ES-I3 (cell line): Measurements from ENCODE around the gene EMP1.

Experiments
- H3K36me3 ChIP-seq: 2 replicates; pipeline ENCODE4 v1.6.1; 2013; ENCODE audit warnings: mild to moderate bottlenecking, low read length, control low read depth, moderate library complexity; ENCODE audit not compliant: insufficient read depth
- H3K4me1 ChIP-seq: 2 replicates; pipeline ENCODE4 v1.6.1; 2013; ENCODE audit warnings: mild to moderate bottlenecking, control low read depth, low read length; ENCODE audit not compliant: insufficient read depth
- H3K9ac ChIP-seq: 2 replicates; pipeline ENCODE4 v1.6.1; 2013; ENCODE audit warnings: low read depth, mild to moderate bottlenecking, low read length, moderate library complexity
- H3K9me3 ChIP-seq: 2 replicates; pipeline ENCODE4 v1.6.1; 2013; ENCODE audit warnings: mild to moderate bottlenecking, low read length, moderate library complexity; ENCODE audit not compliant: control insufficient read depth, insufficient read depth

The EMP1 gene, protein sequence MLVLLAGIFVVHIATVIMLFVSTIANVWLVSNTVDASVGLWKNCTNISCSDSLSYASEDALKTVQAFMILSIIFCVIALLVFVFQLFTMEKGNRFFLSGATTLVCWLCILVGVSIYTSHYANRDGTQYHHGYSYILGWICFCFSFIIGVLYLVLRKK

DNA sequence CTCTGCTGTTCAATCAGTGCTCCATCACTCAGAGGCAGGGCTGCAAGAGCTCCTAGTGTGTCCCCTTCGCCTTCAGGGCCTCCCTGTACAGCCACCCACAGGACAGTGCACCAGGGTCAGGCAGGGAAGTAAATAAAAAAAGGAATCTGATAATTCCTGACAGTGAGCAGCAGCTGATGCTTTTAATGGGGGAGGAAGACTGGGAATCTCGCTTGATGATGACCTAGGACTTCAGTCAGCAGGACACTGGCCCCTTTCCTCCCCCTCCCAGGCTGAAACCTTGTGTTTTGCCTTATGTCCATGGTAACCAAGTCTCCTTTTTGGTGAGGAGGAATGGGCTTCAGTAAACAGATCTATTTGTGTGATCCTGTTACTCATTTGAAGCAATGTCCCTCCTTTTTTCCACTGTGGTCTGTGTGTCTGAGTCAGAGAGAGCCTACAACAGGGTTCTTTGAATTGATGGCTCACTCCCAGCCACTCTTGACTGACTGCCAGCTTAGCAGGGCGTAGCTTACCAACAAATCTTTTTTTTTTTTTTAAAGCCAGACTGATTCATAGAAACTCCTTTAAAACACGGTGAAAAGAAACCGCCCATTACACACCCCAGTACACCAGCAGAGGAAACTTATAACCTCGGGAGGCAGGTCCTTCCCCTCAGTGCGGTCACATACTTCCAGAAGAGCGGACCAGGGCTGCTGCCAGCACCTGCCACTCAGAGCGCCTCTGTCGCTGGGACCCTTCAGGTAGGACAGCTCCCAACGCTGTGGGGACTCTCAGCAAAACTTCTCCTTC lies at the start of gene EMP1:
Gene EMP1 (plus strand): TSS at position 597 of the 792 bp plus-strand sequence. CDS start 14,785 bp downstream, outside the sequence.
- Histone ChIP-seq H3K36me3 (no peaks in the 10 kb centered on the region), H3K9me3 (no peaks in the 10 kb centered on the region), H3K9ac (peak within 1 kb of the TSS; percentile 41; the same call in 1 of the 2 replicates), H3K4me1 (peaks cover 30% of the 10 kb centered on the region)

GRCh38 chr12:13147688-13148484 lies 48.6 kb upstream of the EMP1 start:
- Histone ChIP-seq H3K4me1 (no peaks in the 10 kb centered on the region), H3K36me3 (no peaks in the 10 kb centered on the region), H3K9ac (no peak overlapping the region), H3K9me3 (no peaks in the 10 kb centered on the region)

DNA sequence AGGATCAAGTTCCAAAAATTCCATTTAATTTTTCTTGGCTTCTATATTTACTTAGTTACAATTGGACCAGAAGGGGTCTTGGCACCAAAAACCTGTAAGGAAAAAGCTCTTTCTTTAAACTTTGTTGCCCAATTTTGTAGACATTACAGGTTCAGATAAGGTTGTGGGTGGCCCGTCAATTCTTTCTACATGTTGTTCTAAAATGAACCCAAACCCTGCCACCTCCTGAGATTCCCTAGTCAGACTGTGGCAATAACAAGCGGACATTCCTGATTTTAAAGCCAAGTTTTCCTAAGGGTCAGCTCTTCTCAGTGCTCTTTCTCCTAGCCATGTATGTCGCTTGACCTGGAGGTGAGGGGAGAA lies 48.1 kb upstream of the EMP1 start:
- Histone ChIP-seq H3K4me1 (no peaks in the 10 kb centered on the region), H3K36me3 (no peaks in the 10 kb centered on the region), H3K9ac (no peak overlapping the region), H3K9me3 (no peaks in the 10 kb centered on the region)

- Histone ChIP-seq H3K9me3 (no peaks in the 10 kb centered on the region), H3K36me3 (no peaks in the 10 kb centered on the region), H3K4me1 (0 out of 2 replicates have a peak, but pooled peaks cover 5% of the 10 kb centered on the region), H3K9ac (no peak overlapping the region)
Observed at GRCh38 chr12:13149411-13149810, 47.1 kb upstream of the EMP1 start.

- Histone ChIP-seq H3K9me3 (no peaks in the 10 kb centered on the region), H3K9ac (no peak overlapping the region), H3K36me3 (no peaks in the 10 kb centered on the region), H3K4me1 (peaks cover 9% of the 10 kb centered on the region; the same call in 1 of the 2 replicates)
Observed at GRCh38 chr12:13152281-13152680, 44.2 kb upstream of the EMP1 start.

GRCh38 chr12:13152756-13153155 lies 43.8 kb upstream of the EMP1 start:
- Histone ChIP-seq H3K4me1 (peaks cover 9% of the 10 kb centered on the region; the same call in 1 of the 2 replicates), H3K9me3 (no peaks in the 10 kb centered on the region), H3K36me3 (no peaks in the 10 kb centered on the region), H3K9ac (no peak overlapping the region)

DNA sequence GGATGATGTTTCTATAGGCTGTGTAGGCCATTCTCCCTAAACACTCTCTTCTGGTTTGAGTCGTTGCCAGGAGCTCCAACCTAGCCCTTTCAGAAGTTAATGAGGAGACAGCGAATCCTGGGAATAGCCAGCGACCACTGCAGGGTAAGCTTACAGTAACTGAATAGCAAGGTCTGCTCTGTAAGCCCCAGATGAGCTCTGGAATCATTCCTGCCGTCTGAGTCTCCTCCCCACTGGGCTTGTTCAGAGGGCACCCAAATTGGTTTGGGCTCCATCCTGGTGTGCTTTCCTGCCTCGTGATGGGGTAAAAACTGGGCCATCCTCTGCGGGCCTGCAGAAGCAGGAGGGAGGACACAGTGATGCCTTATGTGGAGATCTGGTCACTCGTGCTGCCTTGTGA lies 43.3 kb upstream of the EMP1 start:
- Histone ChIP-seq H3K9ac (no peak overlapping the region), H3K4me1 (peaks cover 9% of the 10 kb centered on the region; the same call in 1 of the 2 replicates), H3K36me3 (no peaks in the 10 kb centered on the region), H3K9me3 (no peaks in the 10 kb centered on the region)

DNA sequence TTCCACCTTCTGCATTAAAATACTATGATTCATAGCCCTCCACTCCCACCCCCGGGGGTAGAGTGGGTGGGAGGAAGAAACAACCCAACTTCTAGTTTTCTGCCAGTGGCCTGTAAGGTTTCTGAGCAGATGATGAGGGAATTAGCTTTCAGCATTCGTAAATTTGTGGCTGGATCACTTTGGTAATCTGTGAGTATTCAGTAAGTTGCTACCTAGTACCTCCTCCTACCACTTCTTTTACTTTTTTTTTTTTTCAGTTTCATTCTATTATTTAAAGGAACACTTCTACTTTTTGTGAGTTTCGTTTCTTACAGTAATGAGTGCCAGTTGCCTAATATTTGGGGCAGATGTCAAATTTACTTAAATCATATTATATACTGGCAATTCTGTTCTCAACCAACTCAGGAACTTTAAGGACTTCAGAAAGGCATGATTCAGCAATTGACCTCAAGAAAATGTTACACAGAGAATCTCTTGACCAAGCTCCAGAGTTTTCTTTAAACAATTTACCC lies 42.4 kb upstream of the EMP1 start:
- no peaks in the 10 kb centered on the region for H3K36me3 ChIP-seq
- H3K9me3 ChIP-seq, result no peaks in the 10 kb centered on the region
- H3K4me1 ChIP-seq, result peaks cover 9% of the 10 kb centered on the region; the same call in 1 of the 2 replicates
- no peak overlapping the region for H3K9ac ChIP-seq

DNA sequence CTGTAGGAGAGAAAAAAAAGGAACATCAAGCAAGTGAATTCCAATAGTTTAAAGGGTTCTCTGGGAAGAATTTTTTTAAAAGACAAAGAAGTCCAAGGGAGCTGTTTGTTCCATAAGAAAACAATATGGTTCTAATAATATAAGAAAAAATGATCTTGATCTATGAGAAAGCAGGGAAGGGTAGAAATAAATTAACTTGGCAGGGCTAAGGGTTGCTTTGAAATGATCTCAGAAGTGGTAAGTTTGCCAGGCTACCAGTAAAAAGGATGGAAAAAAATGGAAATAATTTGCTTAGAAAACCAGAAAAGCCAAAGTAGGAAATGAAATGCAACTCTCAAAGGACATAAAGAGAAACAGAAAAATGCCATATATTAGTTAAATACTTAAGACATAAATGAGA lies 41.7 kb upstream of the EMP1 start:
- H3K9me3 ChIP-seq, result no peaks in the 10 kb centered on the region
- no peaks in the 10 kb centered on the region for H3K36me3 ChIP-seq
- H3K9ac ChIP-seq, result no peak overlapping the region
- H3K4me1 ChIP-seq, result peaks cover 9% of the 10 kb centered on the region; the same call in 1 of the 2 replicates

GRCh38 chr12:13156277-13156676 lies 40.2 kb upstream of the EMP1 start:
- Histone ChIP-seq H3K9ac (no peak overlapping the region), H3K36me3 (no peaks in the 10 kb centered on the region), H3K4me1 (peaks cover 9% of the 10 kb centered on the region; the same call in 1 of the 2 replicates), H3K9me3 (no peaks in the 10 kb centered on the region)

DNA sequence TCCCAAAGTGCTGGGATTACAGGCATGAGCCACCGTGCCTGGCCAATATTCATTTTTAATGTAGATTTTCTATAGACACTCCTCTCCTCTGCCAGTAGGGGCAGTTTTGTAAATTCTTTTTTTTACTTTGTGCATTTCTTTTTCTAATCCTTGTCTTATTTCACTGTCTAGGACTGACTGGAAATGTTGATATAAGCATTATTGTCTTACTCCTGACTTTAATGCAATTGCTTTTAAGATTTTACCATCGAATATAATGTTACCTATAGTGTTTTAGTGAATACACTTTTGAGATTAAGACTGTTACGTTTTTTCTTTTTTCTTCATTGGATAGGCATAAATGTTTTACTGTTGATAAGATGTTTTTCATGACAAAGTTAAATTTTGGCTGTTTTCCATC lies 35.4 kb upstream of the EMP1 start:
- Histone ChIP-seq H3K9me3 (no peaks in the 10 kb centered on the region), H3K9ac (no peak overlapping the region), H3K4me1 (peaks cover 12% of the 10 kb centered on the region), H3K36me3 (no peaks in the 10 kb centered on the region)

DNA sequence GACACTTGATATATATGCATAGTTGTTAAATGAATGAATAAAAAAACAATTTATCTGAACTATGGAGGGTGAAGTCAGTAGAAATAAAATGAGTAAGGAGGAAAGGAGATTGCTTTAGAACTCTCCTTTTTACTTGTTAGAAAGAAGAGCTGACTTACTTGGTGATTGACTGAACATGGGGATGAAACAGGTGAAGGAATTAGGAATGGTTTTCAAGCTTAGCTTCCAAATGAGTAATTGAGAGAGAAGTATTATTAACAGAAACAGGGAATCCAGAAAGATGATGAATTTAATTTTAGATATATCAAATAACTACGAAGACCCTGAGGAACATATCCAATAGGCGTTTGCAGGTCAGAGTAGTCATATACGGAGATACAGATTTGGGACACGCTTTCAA lies 33.6 kb upstream of the EMP1 start:
- peaks cover 12% of the 10 kb centered on the region for H3K4me1 ChIP-seq
- H3K36me3 ChIP-seq, result no peaks in the 10 kb centered on the region
- no peaks in the 10 kb centered on the region for H3K9me3 ChIP-seq
- no peak overlapping the region for H3K9ac ChIP-seq

- H3K9ac ChIP-seq, result no peak overlapping the region
- peaks cover 12% of the 10 kb centered on the region for H3K4me1 ChIP-seq
Observed at GRCh38 chr12:13163868-13164635, 32.5 kb upstream of the EMP1 start.

More at GRCh38 chr12:13163868-13164635, 32.5 kb upstream of the EMP1 start:
- Histone ChIP-seq H3K9me3 (no peaks in the 10 kb centered on the region), H3K36me3 (no peaks in the 10 kb centered on the region)
